GM19035 (cell line): ENCODE results near the gene PAFAH1B1.

Experiments
- ATAC-seq: cut with Tn5 transposase; IDR thresholded peaks from one replicate; pipeline ENCODE4 v1.9.1; 2021; ENCODE audit not compliant: unreplicated experiment

Gene PAFAH1B1

GRCh38 chr17:2713881-2714280, 120.4 kb downstream of the PAFAH1B1 start:
- ATAC-seq, result no peak

- no peak for ATAC-seq
These were observed 123.2 kb downstream of the PAFAH1B1 start for GRCh38 chr17:2716649-2717048.

GRCh38 chr17:2718150-2718938, 124.9 kb downstream of the PAFAH1B1 start:
- ATAC-seq, result no peak

GRCh38 chr17:2719861-2720260, 126.4 kb downstream of the PAFAH1B1 start:
- ATAC-seq, result no peak

GRCh38 chr17:2721603-2722002, 128.1 kb downstream of the PAFAH1B1 start:
- ATAC-seq, result no peak

- no peak for ATAC-seq
These were observed 129.2 kb downstream of the PAFAH1B1 start for GRCh38 chr17:2722611-2723010.

GRCh38 chr17:2723505-2723996, 130.1 kb downstream of the PAFAH1B1 start:
- no peak for ATAC-seq

- no peak for ATAC-seq
These were observed 130.7 kb downstream of the PAFAH1B1 start for GRCh38 chr17:2723997-2724783.

GRCh38 chr17:2724784-2725164, 131.3 kb downstream of the PAFAH1B1 start:
- ATAC-seq, result no peak

- ATAC-seq, result no peak
These were observed 137.4 kb downstream of the PAFAH1B1 start for GRCh38 chr17:2730764-2731353.

- no peak for ATAC-seq
These were observed 138.4 kb downstream of the PAFAH1B1 start for GRCh38 chr17:2731807-2732206.

- ATAC-seq, result no peak
These were observed 141.5 kb downstream of the PAFAH1B1 start for GRCh38 chr17:2734939-2735338.
